ENCODE data around the gene NEUROD2.

The NEUROD2 gene

DNA sequence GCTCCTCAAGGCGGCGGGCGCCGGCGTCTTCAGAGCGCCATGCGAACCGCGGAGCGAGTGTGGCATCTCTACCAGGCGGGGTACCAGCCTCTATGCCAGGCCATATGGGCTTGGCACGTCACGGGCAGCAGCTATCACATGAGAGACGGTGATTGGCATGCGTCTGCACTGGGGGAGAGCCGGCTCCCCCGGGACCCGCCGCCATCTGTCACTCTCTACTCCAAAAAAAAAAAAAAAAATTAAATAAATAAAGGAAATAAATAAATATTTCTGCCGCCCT is at the start of gene NEUROD2:
Gene NEUROD2 (minus strand): TSS at position 70 of the 280 bp plus-strand sequence. CDS start 1,321 bp downstream, outside the sequence.
- no peak for DNase-seq (ENCODE audit: low read depth)

DNA sequence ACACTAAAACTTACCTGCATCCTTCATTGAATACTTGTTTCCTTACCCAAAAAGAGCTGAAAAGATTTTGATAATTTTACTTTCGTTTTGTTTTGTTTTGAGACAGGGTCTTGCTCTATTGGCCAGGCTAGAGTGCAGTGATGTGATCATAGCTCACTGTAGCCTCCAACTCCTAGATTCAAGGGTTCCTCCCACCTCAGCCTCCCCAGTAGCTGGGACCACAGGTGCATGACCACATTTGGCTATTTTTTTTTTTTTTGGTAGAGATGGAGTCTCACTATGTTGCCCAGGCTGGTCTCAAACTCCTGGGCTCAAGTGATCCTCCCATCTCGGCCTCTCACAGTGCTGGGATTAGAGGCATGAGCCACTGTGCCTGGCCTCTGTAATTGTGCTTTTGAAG is 47.4 kb upstream of the NEUROD2 start:
- no peak for DNase-seq (ENCODE audit: low read depth)

DNA sequence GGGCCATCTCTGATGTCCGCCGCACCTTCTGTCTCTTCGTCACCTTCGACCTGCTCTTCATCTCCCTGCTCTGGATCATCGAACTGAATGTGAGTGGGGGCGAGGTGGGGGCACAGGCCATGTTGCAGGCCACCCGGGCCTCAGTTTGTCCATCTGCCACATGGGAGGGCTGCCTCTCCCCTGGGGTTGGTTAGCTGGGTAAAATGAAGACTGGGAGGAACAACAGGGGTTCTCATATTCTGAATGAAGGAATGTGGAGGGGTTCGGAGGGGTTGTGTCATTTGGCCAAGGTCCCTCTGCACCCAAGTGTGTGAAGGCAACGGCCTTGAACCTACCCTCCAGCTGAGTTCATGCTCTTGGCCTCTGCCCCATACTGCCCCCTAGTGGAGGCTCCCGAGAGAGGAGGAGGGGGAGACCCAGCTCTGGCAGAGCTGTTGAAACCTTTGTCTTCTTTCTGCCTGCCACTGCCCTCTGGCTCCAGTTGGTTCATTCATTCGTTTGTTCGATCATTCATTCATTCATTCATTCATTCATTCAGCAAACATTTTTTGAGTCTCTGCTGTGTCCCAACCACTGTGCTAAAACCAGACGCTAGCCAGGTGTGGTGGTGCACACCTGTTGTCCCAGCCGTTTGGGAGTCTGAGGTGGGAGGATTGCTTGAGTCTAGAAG is 46.1 kb upstream of the NEUROD2 start:
- DNase-seq (ENCODE audit: low read depth), result peak; percentile 67

DNA sequence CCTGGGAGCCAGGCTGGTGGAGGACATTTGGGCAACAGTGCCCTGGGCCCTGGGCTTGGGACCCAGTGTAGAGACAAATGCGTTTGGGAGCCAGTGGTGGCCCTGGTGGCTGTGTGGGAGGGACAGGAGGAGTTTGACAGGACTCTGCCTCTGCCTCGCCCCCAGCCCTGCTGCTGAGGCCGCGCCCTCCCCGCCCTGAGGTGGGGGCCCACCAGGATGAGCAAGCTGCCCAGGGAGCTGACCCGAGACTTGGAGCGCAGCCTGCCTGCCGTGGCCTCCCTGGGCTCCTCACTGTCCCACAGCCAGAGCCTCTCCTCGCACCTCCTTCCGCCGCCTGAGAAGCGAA is 45.6 kb upstream of the NEUROD2 start:
- no peak for DNase-seq (ENCODE audit: low read depth)

DNA sequence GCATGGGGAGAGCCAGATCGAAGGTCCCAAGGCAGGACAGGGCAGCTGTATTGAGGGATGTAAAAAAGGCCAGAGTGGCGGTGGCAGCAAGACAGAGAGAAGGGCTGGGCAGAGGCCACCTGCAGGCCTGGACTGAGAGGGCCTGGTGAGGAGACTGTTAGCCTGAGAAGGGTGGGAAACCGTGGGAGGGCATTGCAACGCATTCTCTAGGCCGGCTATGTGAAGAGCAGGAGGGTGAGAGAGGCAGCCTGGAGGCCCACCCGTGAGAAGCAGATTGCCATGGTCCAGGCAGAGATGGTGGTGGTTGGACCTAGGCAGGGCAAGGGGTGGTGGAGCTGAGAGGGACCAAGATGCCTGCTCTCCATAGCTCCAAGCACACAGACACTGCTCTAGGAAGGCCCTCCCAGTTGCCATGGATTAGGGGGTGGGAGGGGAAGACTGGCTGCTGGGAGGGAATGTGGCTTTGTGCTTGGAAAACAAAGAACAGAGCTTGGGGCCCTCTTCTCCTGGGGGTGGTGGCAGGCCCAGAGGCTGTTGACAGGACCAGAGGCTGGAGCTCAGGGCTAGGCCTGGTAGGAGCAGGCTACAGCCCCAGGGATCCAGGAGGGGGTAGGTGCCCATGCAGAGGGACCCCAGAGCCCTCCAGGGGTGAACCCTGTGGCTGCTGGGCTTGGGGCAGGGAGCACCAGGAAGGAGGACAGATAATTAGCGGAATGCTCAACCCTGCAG is 45.0 kb upstream of the NEUROD2 start:
- DNase-seq (ENCODE audit: low read depth), result no peak

GRCh38 chr17:39651923-39652586 is 44.3 kb upstream of the NEUROD2 start:
- DNase-seq (ENCODE audit: low read depth), result no peak

DNA sequence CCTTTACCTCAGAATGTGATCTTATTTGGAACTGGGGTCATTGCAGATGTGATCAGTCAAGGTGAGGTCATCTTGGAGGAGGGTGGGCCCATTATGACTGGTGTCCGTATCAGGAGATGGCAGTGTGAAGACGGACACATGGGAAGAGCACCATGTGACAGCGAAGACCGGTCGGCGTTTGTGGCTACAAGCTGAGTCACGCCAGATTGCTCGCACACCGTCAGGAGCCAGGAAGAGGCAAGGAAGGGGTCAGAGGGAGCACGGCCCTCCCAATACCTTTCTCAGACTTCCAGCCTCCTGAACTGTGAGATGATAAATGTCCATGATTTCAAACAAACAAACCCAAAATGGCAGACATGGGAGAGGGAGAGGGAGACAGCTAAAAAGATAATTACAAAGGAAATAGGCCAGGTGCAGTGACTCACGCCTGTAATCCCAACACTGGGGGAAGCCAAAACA is 42.4 kb upstream of the NEUROD2 start:
- peak; percentile 15 for DNase-seq (ENCODE audit: low read depth)

GRCh38 chr17:39648616-39649366 is 41.1 kb upstream of the NEUROD2 start:
- DNase-seq (ENCODE audit: low read depth), result no peak

DNA sequence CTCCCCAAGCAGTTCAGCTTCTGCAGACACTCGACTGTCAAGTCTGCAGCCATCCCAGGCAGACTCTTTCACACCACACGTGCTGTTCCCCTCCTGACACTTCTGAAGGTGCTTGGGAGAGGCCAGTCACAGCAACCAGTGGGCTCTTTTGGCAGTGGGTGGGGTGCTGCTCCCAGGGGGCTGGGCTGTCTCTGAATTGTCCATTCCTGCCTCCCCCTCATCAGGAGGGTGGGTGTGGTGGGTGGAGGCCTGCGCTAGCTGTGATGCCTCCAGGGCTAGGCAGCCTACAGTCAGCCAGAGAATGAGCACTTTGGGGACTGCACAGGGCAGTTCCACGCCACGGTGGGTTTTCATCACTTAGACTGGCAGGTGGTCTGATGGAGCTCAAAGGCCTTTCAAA is 39.5 kb upstream of the NEUROD2 start:
- DNase-seq (ENCODE audit: low read depth), result no peak

GRCh38 chr17:39643271-39643670 is 35.6 kb upstream of the NEUROD2 start:
- DNase-seq (ENCODE audit: low read depth), result peak; percentile 67

- no peak for DNase-seq (ENCODE audit: low read depth)
Measured at GRCh38 chr17:39642291-39643074, 34.8 kb upstream of the NEUROD2 start.

DNA sequence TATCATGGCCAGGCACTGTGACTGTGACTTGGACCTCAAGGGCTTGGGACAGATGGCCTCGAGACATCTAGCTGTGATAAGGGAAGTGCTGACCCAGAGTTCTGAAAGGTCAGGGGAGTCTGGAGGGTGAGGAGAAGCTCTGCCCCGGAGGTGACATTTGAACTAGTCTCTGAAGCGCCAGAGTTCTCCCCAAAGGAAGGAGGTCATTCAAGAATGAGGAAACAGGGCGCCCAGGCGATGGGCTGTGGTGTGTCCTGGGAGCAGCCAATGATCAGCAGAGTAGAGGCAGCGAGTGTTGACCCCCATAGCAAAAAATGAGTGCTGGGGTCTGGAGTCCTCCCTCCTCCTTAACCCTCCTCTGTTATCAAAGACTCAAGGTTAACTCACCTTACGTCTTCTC is 34.2 kb upstream of the NEUROD2 start:
- no peak for DNase-seq (ENCODE audit: low read depth)

GRCh38 chr17:39641097-39641496 is 33.4 kb upstream of the NEUROD2 start:
- no peak for DNase-seq (ENCODE audit: low read depth)

DNA sequence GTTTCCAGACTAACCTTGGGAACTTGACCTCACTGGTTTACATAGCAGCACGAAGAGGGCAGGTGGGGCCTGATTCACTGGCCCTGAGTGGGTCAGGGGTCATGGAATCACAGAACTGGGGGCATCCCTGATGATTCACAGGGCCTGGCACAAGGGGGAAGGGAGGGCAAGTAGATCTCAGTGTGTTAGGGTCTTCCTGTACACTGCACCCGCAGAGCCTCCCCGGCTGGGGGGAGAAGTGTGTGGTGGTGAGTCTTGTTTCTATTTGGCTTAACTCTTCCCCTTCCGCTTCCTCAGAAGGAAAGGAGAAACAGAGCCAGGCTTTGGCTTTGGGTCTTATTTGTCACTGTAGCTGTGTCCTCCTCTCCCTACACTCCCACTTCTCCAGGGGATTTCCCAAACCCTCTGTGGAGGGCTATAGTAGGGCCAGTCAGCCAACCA is 32.9 kb upstream of the NEUROD2 start:
- no peak for DNase-seq (ENCODE audit: low read depth)

GRCh38 chr17:39639566-39640458 is 32.1 kb upstream of the NEUROD2 start:
- DNase-seq (ENCODE audit: low read depth), result no peak

- DNase-seq (ENCODE audit: low read depth), result no peak
Measured at GRCh38 chr17:39639043-39639442, 31.3 kb upstream of the NEUROD2 start.

DNA sequence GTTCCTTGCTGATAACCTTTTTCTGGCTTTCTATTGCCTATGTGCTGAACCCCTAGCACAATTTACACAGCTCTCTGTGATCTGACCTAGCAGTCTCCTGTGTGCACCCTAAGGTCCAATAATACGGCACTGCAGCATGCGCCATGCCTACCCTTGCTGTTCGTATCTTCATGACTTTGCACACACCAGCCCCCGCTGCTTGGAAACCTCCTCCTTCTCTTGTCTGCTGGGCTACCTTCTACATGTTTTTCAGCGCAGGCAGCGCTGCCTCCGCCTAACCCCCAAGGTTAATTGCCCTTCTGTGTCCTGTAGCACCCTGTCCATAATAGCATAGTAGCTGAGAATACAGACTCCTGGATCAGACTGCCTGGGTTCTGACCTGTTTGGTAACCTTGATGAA is 30.6 kb upstream of the NEUROD2 start:
- DNase-seq (ENCODE audit: low read depth), result no peak

GRCh38 chr17:39636927-39637736 is 29.4 kb upstream of the NEUROD2 start, which contains the start of gene STARD3:
Gene STARD3, plus strand, starts transcription at chr17:39637144. Its CDS starts 16,388 bp downstream, at chr17:39653532.
- DNase-seq (ENCODE audit: low read depth), result peak; percentile 91

- DNase-seq (ENCODE audit: low read depth), result no peak
Measured at GRCh38 chr17:39636587-39636926, 28.8 kb upstream of the NEUROD2 start.

- no peak for DNase-seq (ENCODE audit: low read depth)
Measured at GRCh38 chr17:39635614-39636176, 28.0 kb upstream of the NEUROD2 start.

Data from ELR (cell line).